SK-MEL-5 (cell line): ENCODE data around the gene XPNPEP3. TPM values are rescaled to one million over a fixed set of nuclear protein-coding genes. Genes with fewer than 3 reads are reported as not detected.
A peak's percentile ranks its signal among the peaks of the same experiment; 100 is the strongest.
"Not testable (repeated sequence)": the region's sequence is repeated elsewhere in the genome, so short reads cannot be mapped to it uniquely, and the experiment has no call there.

ENCODE experiments used
- DNase-seq: peaks from one replicate; pipeline ENCODE4 v3.0.0-alpha.2; 2016; ENCODE audit warnings: low read depth, low spot score
- in situ Hi-C: cut with HindIII; loops from 2 replicates; pipeline ENCODE4 v1.10.0; 2016; ENCODE audit warnings: low sequenced_read_pairs, high pct_unique_total_duplicates, low pct_unique_long_range_greater_than_20kb
- total RNA-seq: library from RNA; depleted of rRNA; stranded (reverse); fragments of >200 nt; shearing (Covaris generic); gene quantifications from 2 replicates; pipeline ENCODE4 v1.2.3, GENCODE V29; 2014

XPNPEP3 gene
- total RNA-seq, 1 experiment from 2014 or later, result 11.3 TPM

- in situ Hi-C loops, result no loop called here
- no peak for DNase-seq
Measured at GRCh38 chr22:40911772-40912171, 54.8 kb downstream of the XPNPEP3 start.

GRCh38 chr22:40912987-40913386, 56.0 kb downstream of the XPNPEP3 start:
- DNase-seq, in situ Hi-C loops: not testable (repeated sequence)

GRCh38 chr22:40919446-40919845, 62.5 kb downstream of the XPNPEP3 start:
- no peak for DNase-seq
- in situ Hi-C loops, result no loop called here

GRCh38 chr22:40920526-40920925, 63.6 kb downstream of the XPNPEP3 start:
- no peak for DNase-seq
- in situ Hi-C loops, result no loop called here

GRCh38 chr22:40922484-40923303, 65.7 kb downstream of the XPNPEP3 start:
- peak; percentile 68 for DNase-seq
- in situ Hi-C loops, result no loop called here

- DNase-seq, result no peak
- in situ Hi-C loops, result no loop called here
Measured at GRCh38 chr22:40928657-40929056, 71.7 kb downstream of the XPNPEP3 start.

- in situ Hi-C loops, result no loop called here
- DNase-seq, result no peak
Measured at GRCh38 chr22:40932396-40932795, 75.4 kb downstream of the XPNPEP3 start.

- DNase-seq, result no peak
- in situ Hi-C loops, result no loop called here
Measured at GRCh38 chr22:40939202-40939601, 82.3 kb downstream of the XPNPEP3 start.

GRCh38 chr22:40950962-40951794, 94.2 kb downstream of the XPNPEP3 start, which contains the start of gene RBX1:
Gene RBX1 (plus strand): TSS chr22:40951378. CDS start chr22:40951399, 21 bp downstream.
- peak; percentile 99 for DNase-seq
- in situ Hi-C loops, result no loop called here

GRCh38 chr22:40951795-40952605, 95.1 kb downstream of the XPNPEP3 start:
- in situ Hi-C loops, result no loop called here
- DNase-seq, result peak; percentile 13

GRCh38 chr22:40953471-40953870, 96.5 kb downstream of the XPNPEP3 start:
- peak; percentile 20 for DNase-seq
- in situ Hi-C loops, result no loop called here

- in situ Hi-C loops, result no loop called here
- DNase-seq, result no peak
Measured at GRCh38 chr22:40954113-40954512, 97.2 kb downstream of the XPNPEP3 start.

- in situ Hi-C loops, result no loop called here
- no peak for DNase-seq
Measured at GRCh38 chr22:40955571-40955970, 98.6 kb downstream of the XPNPEP3 start.

- no peak for DNase-seq
- in situ Hi-C loops, result no loop called here
Measured at GRCh38 chr22:40957601-40958000, 100.7 kb downstream of the XPNPEP3 start.

GRCh38 chr22:40958299-40958698, 101.4 kb downstream of the XPNPEP3 start:
- DNase-seq, result no peak
- in situ Hi-C loops, result no loop called here

GRCh38 chr22:40960145-40960544, 103.2 kb downstream of the XPNPEP3 start:
- DNase-seq, result no peak
- in situ Hi-C loops, result no loop called here

- DNase-seq, result no peak
- in situ Hi-C loops, result no loop called here
Measured at GRCh38 chr22:40965936-40966725, 109.2 kb downstream of the XPNPEP3 start.
